Measurements from ENCODE around the gene C5orf52. TPM values are rescaled to one million over a fixed set of nuclear protein-coding genes. Genes with fewer than 3 reads are reported as not detected.
"Not testable (repeated sequence)": the region's sequence is repeated elsewhere in the genome, so short reads cannot be mapped to it uniquely, and the experiment has no call there.

The C5orf52 gene
- polyA plus RNA-seq, 1 donor = 0.87 TPM

- Histone ChIP-seq H3K27me3 (ENCODE audit: control insufficient read depth, insufficient read depth, low read length) (no peaks in the 10 kb centered on the region), H3K36me3 (ENCODE audit: control insufficient read depth, insufficient read depth, low read length) (no peaks in the 10 kb centered on the region), H3K27ac (ENCODE audit: low read length) (peak within 1 kb of the TSS; percentile 40), H3K4me3 (ENCODE audit: low read length) (peak within 1 kb of the TSS; percentile 56), H3K4me1 (ENCODE audit: control insufficient read depth, insufficient read depth, low read length) (peaks cover 4% of the 10 kb centered on the region), H3K9me3 (ENCODE audit: control insufficient read depth, low read depth, low read length) (peaks cover 22% of the 10 kb centered on the region)
- no CpG with 5 or more reads among the region's 15 CpGs for WGBS (ENCODE audit: insufficient coverage, low lambda C conversion rate)
- no peak for DNase-seq
Measured at GRCh38 chr5:157652377-157652692, 19.0 kb upstream of the C5orf52 start, which contains the start of gene SOX30. SOX30 (minus strand) TSS chr5:157652438; CDS start chr5:157652078, 360 bp downstream.

- no CpG with 5 or more reads among the region's 2 CpGs for WGBS (ENCODE audit: insufficient coverage, low lambda C conversion rate)
- no peak overlapping the region for H3K27ac ChIP-seq (ENCODE audit: low read length)
- DNase-seq = no peak
Measured at GRCh38 chr5:157657516-157657915, 13.8 kb upstream of the C5orf52 start.

GRCh38 chr5:157658893-157659292, 12.4 kb upstream of the C5orf52 start:
- no peak for DNase-seq
- no peak overlapping the region for H3K4me3 ChIP-seq (ENCODE audit: low read length)
- no CpG with 5 or more reads among the region's 1 CpG for WGBS (ENCODE audit: insufficient coverage, low lambda C conversion rate)
- peaks cover 2% of the 10 kb centered on the region for H3K36me3 ChIP-seq (ENCODE audit: control insufficient read depth, insufficient read depth, low read length)
- no peaks in the 10 kb centered on the region for H3K4me1 ChIP-seq (ENCODE audit: control insufficient read depth, insufficient read depth, low read length)
- H3K27me3 ChIP-seq (ENCODE audit: control insufficient read depth, insufficient read depth, low read length) = no peaks in the 10 kb centered on the region
- H3K27ac ChIP-seq (ENCODE audit: low read length) = no peak overlapping the region
- H3K9me3 ChIP-seq (ENCODE audit: control insufficient read depth, low read depth, low read length) = peaks cover 14% of the 10 kb centered on the region

More at GRCh38 chr5:157657516-157657915, 13.8 kb upstream of the C5orf52 start:
- no peak overlapping the region for H3K4me3 ChIP-seq (ENCODE audit: low read length)
- H3K9me3 ChIP-seq (ENCODE audit: control insufficient read depth, low read depth, low read length) = peaks cover 14% of the 10 kb centered on the region
- no peaks in the 10 kb centered on the region for H3K27me3 ChIP-seq (ENCODE audit: control insufficient read depth, insufficient read depth, low read length)
- H3K4me1 ChIP-seq (ENCODE audit: control insufficient read depth, insufficient read depth, low read length) = no peaks in the 10 kb centered on the region
- H3K36me3 ChIP-seq (ENCODE audit: control insufficient read depth, insufficient read depth, low read length) = peaks cover 2% of the 10 kb centered on the region

GRCh38 chr5:157659868-157660660, 11.3 kb upstream of the C5orf52 start:
- no CpG with 5 or more reads among the region's 8 CpGs for WGBS (ENCODE audit: insufficient coverage, low lambda C conversion rate)
- DNase-seq = no peak

GRCh38 chr5:157665467-157666070, 5.8 kb upstream of the C5orf52 start:
- H3K9me3 ChIP-seq (ENCODE audit: control insufficient read depth, low read depth, low read length) = peaks cover 3% of the 10 kb centered on the region
- H3K36me3 ChIP-seq (ENCODE audit: control insufficient read depth, insufficient read depth, low read length) = no peaks in the 10 kb centered on the region
- WGBS (ENCODE audit: insufficient coverage, low lambda C conversion rate) = no CpG with 5 or more reads among the region's 2 CpGs
- no peak for DNase-seq
- H3K27ac ChIP-seq (ENCODE audit: low read length) = no peak overlapping the region
- H3K4me3 ChIP-seq (ENCODE audit: low read length) = no peak overlapping the region
- H3K4me1 ChIP-seq (ENCODE audit: control insufficient read depth, insufficient read depth, low read length) = peaks cover 12% of the 10 kb centered on the region
- H3K27me3 ChIP-seq (ENCODE audit: control insufficient read depth, insufficient read depth, low read length) = no peaks in the 10 kb centered on the region

More at GRCh38 chr5:157659868-157660660, 11.3 kb upstream of the C5orf52 start:
- Histone ChIP-seq H3K4me1 (ENCODE audit: control insufficient read depth, insufficient read depth, low read length) (no peaks in the 10 kb centered on the region), H3K27me3 (ENCODE audit: control insufficient read depth, insufficient read depth, low read length) (no peaks in the 10 kb centered on the region), H3K27ac (ENCODE audit: low read length) (no peak overlapping the region), H3K9me3 (ENCODE audit: control insufficient read depth, low read depth, low read length) (peaks cover 14% of the 10 kb centered on the region), H3K4me3 (ENCODE audit: low read length) (no peak overlapping the region), H3K36me3 (ENCODE audit: control insufficient read depth, insufficient read depth, low read length) (peaks cover 2% of the 10 kb centered on the region)

GRCh38 chr5:157668356-157668755, 3.0 kb upstream of the C5orf52 start:
- Histone ChIP-seq H3K27me3 (ENCODE audit: control insufficient read depth, insufficient read depth, low read length) (peaks cover 13% of the 10 kb centered on the region), H3K4me3 (ENCODE audit: low read length) (no peak overlapping the region), H3K4me1 (ENCODE audit: control insufficient read depth, insufficient read depth, low read length) (peaks cover 16% of the 10 kb centered on the region), H3K9me3 (ENCODE audit: control insufficient read depth, low read depth, low read length) (peaks cover 7% of the 10 kb centered on the region), H3K27ac (ENCODE audit: low read length) (no peak overlapping the region), H3K36me3 (ENCODE audit: control insufficient read depth, insufficient read depth, low read length) (no peaks in the 10 kb centered on the region)
- DNase-seq = no peak
- WGBS (ENCODE audit: insufficient coverage, low lambda C conversion rate) = no CpG with 5 or more reads among the region's 1 CpG

GRCh38 chr5:157669701-157670097, 1.6 kb upstream of the C5orf52 start:
- DNase-seq = no peak
- H3K27ac ChIP-seq (ENCODE audit: low read length) = peak overlapping the region; percentile 92
- no CpG with 5 or more reads among the region's 6 CpGs for WGBS (ENCODE audit: insufficient coverage, low lambda C conversion rate)

GRCh38 chr5:157671592-157672330, 428 bp downstream of the C5orf52 start:
- Histone ChIP-seq H3K27ac (ENCODE audit: low read length) (peak overlapping the region; percentile 92), H3K9me3 (ENCODE audit: control insufficient read depth, low read depth, low read length) (peaks cover 7% of the 10 kb centered on the region), H3K36me3 (ENCODE audit: control insufficient read depth, insufficient read depth, low read length) (no peaks in the 10 kb centered on the region), H3K27me3 (ENCODE audit: control insufficient read depth, insufficient read depth, low read length) (peaks cover 13% of the 10 kb centered on the region), H3K4me1 (ENCODE audit: control insufficient read depth, insufficient read depth, low read length) (peaks cover 16% of the 10 kb centered on the region), H3K4me3 (ENCODE audit: low read length) (peak overlapping the region; percentile 97)
- no peak for DNase-seq
- WGBS (ENCODE audit: insufficient coverage, low lambda C conversion rate) = no CpG with 5 or more reads among the region's 57 CpGs

More at GRCh38 chr5:157669701-157670097, 1.6 kb upstream of the C5orf52 start:
- Histone ChIP-seq H3K4me3 (ENCODE audit: low read length) (peak overlapping the region; percentile 97), H3K27me3 (ENCODE audit: control insufficient read depth, insufficient read depth, low read length) (peaks cover 13% of the 10 kb centered on the region), H3K4me1 (ENCODE audit: control insufficient read depth, insufficient read depth, low read length) (peaks cover 16% of the 10 kb centered on the region), H3K9me3 (ENCODE audit: control insufficient read depth, low read depth, low read length) (peaks cover 7% of the 10 kb centered on the region), H3K36me3 (ENCODE audit: control insufficient read depth, insufficient read depth, low read length) (no peaks in the 10 kb centered on the region)

GRCh38 chr5:157672976-157673375, 1.6 kb downstream of the C5orf52 start:
- no peak overlapping the region for H3K4me3 ChIP-seq (ENCODE audit: low read length)
- H3K27me3 ChIP-seq (ENCODE audit: control insufficient read depth, insufficient read depth, low read length) = peaks cover 13% of the 10 kb centered on the region
- H3K27ac ChIP-seq (ENCODE audit: low read length) = no peak overlapping the region
- peaks cover 7% of the 10 kb centered on the region for H3K9me3 ChIP-seq (ENCODE audit: control insufficient read depth, low read depth, low read length)
- no CpG with 5 or more reads among the region's 8 CpGs for WGBS (ENCODE audit: insufficient coverage, low lambda C conversion rate)
- H3K4me1 ChIP-seq (ENCODE audit: control insufficient read depth, insufficient read depth, low read length) = peaks cover 16% of the 10 kb centered on the region
- DNase-seq = no peak
- no peaks in the 10 kb centered on the region for H3K36me3 ChIP-seq (ENCODE audit: control insufficient read depth, insufficient read depth, low read length)

- no CpG with 5 or more reads among the region's 4 CpGs for WGBS (ENCODE audit: insufficient coverage, low lambda C conversion rate)
- not testable (repeated sequence) for H3K36me3 ChIP-seq (ENCODE audit: control insufficient read depth, insufficient read depth, low read length); H3K4me3 ChIP-seq (ENCODE audit: low read length); H3K9me3 ChIP-seq (ENCODE audit: control insufficient read depth, low read depth, low read length); DNase-seq; H3K27ac ChIP-seq (ENCODE audit: low read length)
- peaks cover 16% of the 10 kb centered on the region for H3K4me1 ChIP-seq (ENCODE audit: control insufficient read depth, insufficient read depth, low read length)
- peaks cover 13% of the 10 kb centered on the region for H3K27me3 ChIP-seq (ENCODE audit: control insufficient read depth, insufficient read depth, low read length)
Measured at GRCh38 chr5:157674351-157674750, 3.0 kb downstream of the C5orf52 start.
